ENCODE results near the gene EEF1AKMT1. TPM values are rescaled to one million over a fixed set of nuclear protein-coding genes. Genes with fewer than 3 reads are reported as not detected.

The EEF1AKMT1 gene
- total and polyA plus RNA-seq, 10 of the 15 experiments (the other 5 are each of a cell fraction or from before 2014, with no cell fraction given) = 7.9 to 44.5 (median 11.0) TPM

GRCh38 chr13:20691616-20692015 lies 82.1 kb downstream of the EEF1AKMT1 start:
- H3K4me2 ChIP-seq (ENCODE audit: control insufficient read depth, insufficient read depth) = no peak overlapping the region
- in situ Hi-C loops (cut with MboI) (no loop called here), intact Hi-C loops (cut with micrococcal nuclease; ENCODE audit: unreplicated experiment) (no loop called here)
- no peaks in the 10 kb centered on the region for H3K27me3 ChIP-seq (replicated peaks in 1 of 2; ENCODE audit: control insufficient read depth in 2 of 2, insufficient read depth in 2 of 2, low read length in 1 of 2)
- no peaks in the 10 kb centered on the region for H3K79me2 ChIP-seq (ENCODE audit: control insufficient read depth, insufficient read depth, low read length)
- WGBS (ENCODE audit: insufficient coverage, insufficient replicate concordance, low lambda C conversion rate, missing lambda C conversion rate) = 62% methylated on average over 4 of the region's 4 CpGs
- H4K20me1 ChIP-seq (ENCODE audit: control insufficient read depth, insufficient read depth) = no peaks in the 10 kb centered on the region
- SMC1A ChIA-PET (ENCODE audit: uncharacterized antibody, unreplicated experiment) = no interaction called here
- no peak for ATAC-seq
- H3K4me3 ChIP-seq = no peak overlapping the region
- CTCF ChIA-PET = no interaction called here
- no peak for DNase-seq (ENCODE audit: low read depth, low spot score)
- no peak overlapping the region for H3K27ac ChIP-seq (ENCODE audit: control insufficient read depth, insufficient read depth)
- H3K9ac ChIP-seq (ENCODE audit: control insufficient read depth, insufficient read depth, low read length) = no peak overlapping the region
- no peak for TF ChIP-seq MEF2A (IDR thresholded peaks at IDR 0.05; ENCODE audit: insufficient read depth, low read depth, low read length)
- TF ChIP-seq EZH2 (IDR thresholded peaks at IDR 0.05; ENCODE audit: borderline replicate concordance, control insufficient read depth, low read depth, low read length) = no peak
- TF ChIP-seq ZBTB40 (IDR thresholded peaks at IDR 0.05; ENCODE audit: borderline replicate concordance) = no peak
- TF ChIP-seq BRCA1 (IDR thresholded peaks at IDR 0.05; ENCODE audit: low read depth, low read length) = no peak
- TF ChIP-seq NFYB (IDR thresholded peaks at IDR 0.05; ENCODE audit: insufficient read depth, low read depth, low read length) = no peak
- no peak for TF ChIP-seq NR2C1 (IDR thresholded peaks at IDR 0.05)
- no peak for TF ChIP-seq PAX5 (IDR thresholded peaks at IDR 0.05; ENCODE audit: borderline replicate concordance, low read depth, low read length)
- TF ChIP-seq YBX1 (IDR thresholded peaks at IDR 0.05) = no peak
- TF ChIP-seq TCF7 (IDR thresholded peaks at IDR 0.05; ENCODE audit: borderline replicate concordance) = no peak
- no peak for TF ChIP-seq SIN3A (IDR thresholded peaks at IDR 0.05; ENCODE audit: low read depth, low read length)
- no peak for TF ChIP-seq ETV6 (conservative IDR thresholded peaks at IDR 0.05 in 1 of 2, IDR thresholded peaks at IDR 0.05 in 1 of 2; ENCODE audit: borderline replicate concordance in 1 of 2, low read depth in 1 of 2)
- no peak for TF ChIP-seq WRNIP1 (IDR thresholded peaks at IDR 0.05; ENCODE audit: borderline replicate concordance, low read depth, low read length)
- TF ChIP-seq ZNF592 (IDR thresholded peaks at IDR 0.05) = no peak
- FAIRE-seq = no peak
- no peaks in the 10 kb centered on the region for H3K9me3 ChIP-seq (replicated peaks; ENCODE audit: control insufficient read depth, insufficient read depth, low read length)
- no peaks in the 10 kb centered on the region for H3K4me1 ChIP-seq (ENCODE audit: control insufficient read depth, insufficient read depth, low read length)
- no TSS peak for BruUV-seq (replicated peaks)
- H2AFZ ChIP-seq (ENCODE audit: control insufficient read depth, low read depth, low read length) = no peak overlapping the region
- no peaks in the 10 kb centered on the region for H3K36me3 ChIP-seq (ENCODE audit: control insufficient read depth in 2 of 2, insufficient read depth in 2 of 2, low read length in 1 of 2)
- RAD21 ChIA-PET (ENCODE audit: unreplicated experiment) = no interaction called here
- POLR2A ChIA-PET = no interaction called here

Data from GM12878 (cell line).